Keratinocyte (primary cell): Measurements from ENCODE around the gene RICTOR. TPM values are rescaled to one million over a fixed set of nuclear protein-coding genes. Genes with fewer than 3 reads are reported as not detected.
A peak's percentile ranks its signal among the peaks of the same experiment; 100 is the strongest.

Experiments
- DNase-seq: peaks from one replicate; pipeline ENCODE4 v3.0.0-alpha.2; 2011; ENCODE audit warnings: low read depth, missing footprints, low spot score
- FAIRE-seq: peaks from 2 replicates; lab custom pipeline; 2011; peaks lifted over from hg19 to GRCh38; lab: Jason Lieb, UNC
- H2AFZ ChIP-seq: 2 replicates; pipeline ENCODE4 v1.6.0; 2012; ENCODE audit warnings: low read length, control low read depth, inconsistent platforms; ENCODE audit not compliant: control insufficient read depth
- H3K27ac ChIP-seq: 2 replicates; pipeline ENCODE4 v1.5.1; 2011; ENCODE audit warnings: low read length; ENCODE audit not compliant: control insufficient read depth, insufficient read depth
- H3K27me3 ChIP-seq: 3 replicates; pipeline ENCODE4 v1.6.0; 2011; ENCODE audit warnings: low read length; ENCODE audit not compliant: control insufficient read depth, insufficient read depth; ENCODE audit errors: extremely low read depth
- H3K36me3 ChIP-seq, 2 experiments: 2 replicates in 1 of 2; 3 replicates in 1 of 2; pipeline ENCODE4 v1.5.1; 2011; ENCODE audit warnings: low read length in 2 of 2, mild to moderate bottlenecking in 1 of 2; ENCODE audit not compliant: control insufficient read depth in 2 of 2, insufficient read depth in 2 of 2; ENCODE audit errors: extremely low read depth in 1 of 2
- H3K4me1 ChIP-seq: 3 replicates; pipeline ENCODE4 v1.5.1; 2011; ENCODE audit warnings: low read length; ENCODE audit not compliant: control insufficient read depth, insufficient read depth; ENCODE audit errors: extremely low read depth
- H3K4me2 ChIP-seq: 3 replicates; pipeline ENCODE4 v1.6.0; 2011; ENCODE audit warnings: low read depth, low read length; ENCODE audit not compliant: control insufficient read depth, insufficient read depth; ENCODE audit errors: extremely low read depth
- H3K4me3 ChIP-seq, 3 experiments: fragments of 200-600 bp in 1 of 3; sonication (generic) in 1 of 3; 2 replicates in 2 of 3; 3 replicates in 1 of 3; pipeline ENCODE4 v1.5.1; 2011 to 2016; ENCODE audit warnings: low read length in 3 of 3, mild to moderate bottlenecking in 3 of 3, control low read depth in 2 of 3, inconsistent platforms in 1 of 3, low read depth in 1 of 3, mixed read lengths in 1 of 3, mixed run types in 1 of 3, moderate library complexity in 1 of 3; ENCODE audit not compliant: control insufficient read depth in 2 of 3, insufficient read depth in 2 of 3; ENCODE audit errors: extremely low read depth in 1 of 3
- H3K79me2 ChIP-seq: 2 replicates; pipeline ENCODE4 v1.6.0; 2012; ENCODE audit warnings: low read length; ENCODE audit not compliant: control insufficient read depth, insufficient read depth
- H3K9ac ChIP-seq: 3 replicates; pipeline ENCODE4 v1.6.0; 2011; ENCODE audit warnings: low read length; ENCODE audit not compliant: control insufficient read depth, insufficient read depth; ENCODE audit errors: extremely low read depth
- H3K9me1 ChIP-seq: 3 replicates; pipeline ENCODE4 v1.6.0; 2011; ENCODE audit warnings: low read length; ENCODE audit not compliant: control insufficient read depth, insufficient read depth; ENCODE audit errors: extremely low read depth
- H3K9me3 ChIP-seq: 2 replicates; pipeline ENCODE4 v1.5.1; 2012; ENCODE audit warnings: low read depth, low read length; ENCODE audit not compliant: control insufficient read depth
- H4K20me1 ChIP-seq: 3 replicates; pipeline ENCODE4 v1.6.0; 2011; ENCODE audit warnings: low read length; ENCODE audit not compliant: control insufficient read depth, insufficient read depth; ENCODE audit errors: extremely low read depth
- EZH2 ChIP-seq: IDR thresholded peaks from one replicate; pipeline ENCODE4 v1.6.1; 2012; ENCODE audit warnings: inconsistent platforms, mild to moderate bottlenecking, low read length, moderate library complexity
- dilution Hi-C: fragments of 300-500 bp; cut with MboI; formaldehyde crosslinking; loops from one replicate; pipeline ENCODE4 v1.7.0; 2020; ENCODE audit warnings: low sequenced_read_pairs; ENCODE audit not compliant: extremely low pct_ligation_motif_present
- polyA plus RNA-seq, 5 experiments: library from polyadenylated mRNA; depleted of rRNA in 3 of 5; stranded (reverse) in 3 of 5; stranded (forward) in 1 of 5; unstranded in 1 of 5; fragments of >200 nt; gene quantifications; 1 replicate in 1 of 5; 2 replicates in 3 of 5; 3 replicates in 1 of 5; pipeline versions ENCODE4 v1.2.1 to v1.2.3, GENCODE V29; 2011 to 2012; ENCODE audit warnings: missing spikeins in 2 of 5, low read depth in 1 of 5, low replicate concordance in 1 of 5
- TF ChIP-seq, protein P1 (sequence below), 3 experiments: IDR thresholded peaks in 1 of 3; conservative IDR thresholded peaks in 1 of 3; optimal IDR thresholded peaks in 1 of 3; 2 replicates in 2 of 3; 3 replicates in 1 of 3; pipeline versions ENCODE3 to v1.5.1; 2011; ENCODE audit warnings: low read length in 3 of 3, mild to moderate bottlenecking in 3 of 3, moderate library complexity in 2 of 3, control low read depth in 1 of 3, inconsistent platforms in 1 of 3; ENCODE audit not compliant: insufficient read depth in 2 of 3; ENCODE audit errors: extremely low read depth in 1 of 3

Gene RICTOR
- polyA plus RNA-seq, 1 donor (not counting 4 experiments of a cell fraction or from before 2014, with no cell fraction given): 11.5 TPM

DNA sequence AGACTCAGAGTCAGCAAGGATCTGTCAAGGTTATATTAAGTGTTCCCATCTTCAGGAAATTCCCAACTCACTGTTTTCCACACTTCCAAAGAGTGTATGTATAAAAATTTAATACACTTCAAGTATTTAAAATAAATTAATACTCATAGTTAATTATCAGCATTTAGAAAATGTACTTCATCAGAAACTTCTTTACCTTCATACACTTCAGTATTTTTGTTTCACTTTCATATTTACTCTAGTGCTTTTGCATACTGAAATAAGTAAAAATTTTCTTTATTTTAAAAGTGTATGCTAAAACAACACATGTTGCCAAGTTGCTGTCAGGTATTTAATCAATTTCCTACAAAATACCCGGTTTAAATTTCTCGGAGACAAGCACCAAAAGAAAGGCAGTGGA lies 16.5 kb downstream of the RICTOR start:
- Histone ChIP-seq H3K9me1 (no peaks in the 10 kb centered on the region), H3K36me3 (peaks cover 0 to 2% of the 10 kb centered on the region in 2 experiments), H3K79me2 (peaks cover 52% of the 10 kb centered on the region), H3K27ac (no peak overlapping the region), H3K9ac (peak overlapping the region; percentile 45), H3K4me1 (no peaks in the 10 kb centered on the region), H4K20me1 (no peaks in the 10 kb centered on the region), H2AFZ (no peak overlapping the region), H3K4me3 (peak overlapping the region in 1 of 3 experiments; percentile 39), H3K9me3 (no peaks in the 10 kb centered on the region), H3K4me2 (peak overlapping the region; percentile 75), H3K27me3 (no peaks in the 10 kb centered on the region)
- no peak for DNase-seq
- FAIRE-seq: no peak
- dilution Hi-C loops: no loop called here
- TF ChIP-seq EZH2: no peak
- TF ChIP-seq, protein P1, sequence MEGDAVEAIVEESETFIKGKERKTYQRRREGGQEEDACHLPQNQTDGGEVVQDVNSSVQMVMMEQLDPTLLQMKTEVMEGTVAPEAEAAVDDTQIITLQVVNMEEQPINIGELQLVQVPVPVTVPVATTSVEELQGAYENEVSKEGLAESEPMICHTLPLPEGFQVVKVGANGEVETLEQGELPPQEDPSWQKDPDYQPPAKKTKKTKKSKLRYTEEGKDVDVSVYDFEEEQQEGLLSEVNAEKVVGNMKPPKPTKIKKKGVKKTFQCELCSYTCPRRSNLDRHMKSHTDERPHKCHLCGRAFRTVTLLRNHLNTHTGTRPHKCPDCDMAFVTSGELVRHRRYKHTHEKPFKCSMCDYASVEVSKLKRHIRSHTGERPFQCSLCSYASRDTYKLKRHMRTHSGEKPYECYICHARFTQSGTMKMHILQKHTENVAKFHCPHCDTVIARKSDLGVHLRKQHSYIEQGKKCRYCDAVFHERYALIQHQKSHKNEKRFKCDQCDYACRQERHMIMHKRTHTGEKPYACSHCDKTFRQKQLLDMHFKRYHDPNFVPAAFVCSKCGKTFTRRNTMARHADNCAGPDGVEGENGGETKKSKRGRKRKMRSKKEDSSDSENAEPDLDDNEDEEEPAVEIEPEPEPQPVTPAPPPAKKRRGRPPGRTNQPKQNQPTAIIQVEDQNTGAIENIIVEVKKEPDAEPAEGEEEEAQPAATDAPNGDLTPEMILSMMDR (optimal IDR thresholded peaks at IDR 0.05 in 1 of 3, IDR thresholded peaks at IDR 0.05 in 1 of 3, conservative IDR thresholded peaks at IDR 0.05 in 1 of 3; ENCODE audit: extremely low read depth in 1 of 3, insufficient read depth in 2 of 3, low read length in 3 of 3): no peak

DNA sequence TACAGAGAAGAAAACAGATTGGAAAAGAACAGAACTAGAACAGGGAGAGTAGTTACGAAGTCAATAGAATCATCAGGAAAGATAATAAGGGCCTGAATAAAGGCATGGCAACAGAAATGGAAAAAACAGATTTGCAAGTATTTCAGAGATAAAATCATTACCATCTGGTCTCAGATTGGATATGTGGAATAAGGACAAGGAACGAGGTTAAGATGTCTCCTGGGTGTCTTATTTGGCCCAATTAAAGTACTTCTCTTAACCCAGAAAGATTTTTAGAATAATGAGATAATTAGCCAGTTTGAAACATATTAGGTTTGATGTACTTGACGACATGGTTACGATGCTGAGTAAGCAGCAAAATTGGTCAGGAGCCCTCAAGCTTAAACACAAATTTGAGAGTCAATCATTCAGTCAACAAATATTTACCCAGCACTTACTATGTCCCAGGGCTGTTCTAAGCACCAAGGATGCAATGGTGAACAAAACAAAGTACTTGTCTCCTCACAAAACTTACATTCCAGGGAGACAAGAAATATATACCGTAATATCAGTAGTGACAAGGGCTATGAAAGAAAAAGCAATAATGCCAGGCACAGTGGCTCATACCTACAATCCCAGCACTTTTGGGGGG lies 18.3 kb downstream of the RICTOR start:
- no peaks in the 10 kb centered on the region for H3K27me3 ChIP-seq
- H3K9ac ChIP-seq: no peak overlapping the region
- no peak overlapping the region for H3K4me2 ChIP-seq
- H3K79me2 ChIP-seq: peaks cover 52% of the 10 kb centered on the region
- DNase-seq (no peak), FAIRE-seq (no peak)
- H2AFZ ChIP-seq: no peak overlapping the region
- H3K9me3 ChIP-seq: no peaks in the 10 kb centered on the region
- no peak overlapping the region for H3K4me3 ChIP-seq
- no peaks in the 10 kb centered on the region for H3K4me1 ChIP-seq
- dilution Hi-C loops: no loop called here
- no peaks in the 10 kb centered on the region for H4K20me1 ChIP-seq
- peaks cover 0 to 2% of the 10 kb centered on the region in 2 experiments for H3K36me3 ChIP-seq
- H3K9me1 ChIP-seq: no peaks in the 10 kb centered on the region
- H3K27ac ChIP-seq: no peak overlapping the region
- TF ChIP-seq, protein P1 (optimal IDR thresholded peaks at IDR 0.05 in 1 of 3, IDR thresholded peaks at IDR 0.05 in 1 of 3, conservative IDR thresholded peaks at IDR 0.05 in 1 of 3; ENCODE audit: extremely low read depth in 1 of 3, insufficient read depth in 2 of 3, low read length in 3 of 3): no peak
- TF ChIP-seq EZH2: no peak
